Smooth muscle cell (in vitro differentiated cells): ENCODE measurements around the gene LYPD6. TPM values are rescaled to one million over a fixed set of nuclear protein-coding genes. Genes with fewer than 3 reads are reported as not detected.
A peak's percentile ranks its signal among the peaks of the same experiment; 100 is the strongest.

Experiments
- DNase-seq: peaks from one replicate; lab custom pipeline; 2025; ENCODE audit not compliant: unreplicated experiment; lab: John Stamatoyannopoulos, UW
- H2AFZ ChIP-seq: fragments of 200-600 bp; sonication (generic); 2 replicates; pipeline ENCODE4 v1.6.0; 2016; ENCODE audit warnings: antibody characterized with exemption, low read depth, mild to moderate bottlenecking
- H3F3A ChIP-seq: fragments of 200-600 bp; sonication (generic); 2 replicates; pipeline ENCODE4 v1.6.0; 2017; ENCODE audit warnings: antibody characterized with exemption, low read depth
- H3K27ac ChIP-seq: fragments of 200-600 bp; sonication (generic); 2 replicates; pipeline ENCODE4 v1.5.1; 2016; ENCODE audit warnings: low read depth, mild to moderate bottlenecking
- H3K27me3 ChIP-seq: fragments of 200-600 bp; sonication (generic); 2 replicates; pipeline ENCODE4 v1.6.1; 2016; ENCODE audit warnings: low read depth, mild to moderate bottlenecking
- H3K36me3 ChIP-seq: fragments of 200-600 bp; sonication (generic); 2 replicates; pipeline ENCODE4 v1.5.1; 2016; ENCODE audit warnings: low read depth
- H3K4me1 ChIP-seq: fragments of 200-600 bp; sonication (generic); 2 replicates; pipeline ENCODE4 v1.5.1; 2016; ENCODE audit warnings: low read depth
- H3K4me2 ChIP-seq: fragments of 200-600 bp; sonication (generic); 2 replicates; pipeline ENCODE4 v1.6.0; 2016; ENCODE audit warnings: mild to moderate bottlenecking
- H3K4me3 ChIP-seq: fragments of 200-600 bp; sonication (generic); 2 replicates; pipeline ENCODE4 v1.5.1; 2016; ENCODE audit warnings: mild to moderate bottlenecking
- H3K79me2 ChIP-seq: fragments of 200-600 bp; sonication (generic); 2 replicates; pipeline ENCODE4 v1.6.0; 2016; ENCODE audit warnings: low read depth, mild to moderate bottlenecking
- H3K9ac ChIP-seq: fragments of 200-600 bp; sonication (generic); 2 replicates; pipeline ENCODE4 v1.6.0; 2016; ENCODE audit warnings: low read depth
- H3K9me3 ChIP-seq: fragments of 200-600 bp; sonication (generic); replicated peaks from 2 replicates; pipeline ENCODE4 v1.5.1; 2016; ENCODE audit warnings: low read depth
- H4K20me1 ChIP-seq: fragments of 200-600 bp; sonication (generic); 2 replicates; pipeline ENCODE4 v1.6.0; 2016; ENCODE audit warnings: low read depth
- CTCF ChIP-seq: fragments of 200-600 bp; sonication (generic); IDR thresholded peaks from 2 replicates; pipeline ENCODE4 v1.5.1; 2017; ENCODE audit warnings: borderline replicate concordance, mild to moderate bottlenecking, antibody characterized with exemption; ENCODE audit not compliant: insufficient read depth, poor library complexity, severe bottlenecking
- WGBS: methylation state at CpG from one replicate; pipeline ENCODE4 v1.1.7; 2016; ENCODE audit warnings: low lambda C conversion rate; 5-methylcytosine and 5-hydroxymethylcytosine counted together
- polyA plus RNA-seq: library from polyadenylated mRNA; unstranded; fragments of >200 nt; fragmentation: Nextera tagmentation; extraction: Ambion mirVana; gene quantifications from 2 replicates; pipeline ENCODE4 v1.2.1, GENCODE V29; 2016
- total RNA-seq: library from RNA; depleted of rRNA; stranded (reverse); fragments of >200 nt; gene quantifications from 2 replicates; pipeline ENCODE4 v1.2.3, GENCODE V29; 2014

LYPD6 gene
- total and polyA plus RNA-seq, 2 experiments from 2014 or later = 1.6 to 9.8 TPM

- Histone ChIP-seq H3K4me1 (no peaks in the 10 kb centered on the region), H3K36me3 (no peaks in the 10 kb centered on the region), H3K4me2 (no peak overlapping the region), H3K79me2 (no peaks in the 10 kb centered on the region), H2AFZ (no peak overlapping the region), H3K9me3 (no peaks in the 10 kb centered on the region), H3K9ac (no peak overlapping the region), H3K27ac (no peak overlapping the region), H4K20me1 (no peaks in the 10 kb centered on the region), H3K27me3 (no peaks in the 10 kb centered on the region), H3F3A (peaks cover 15% of the 10 kb centered on the region), H3K4me3 (no peak overlapping the region)
- DNase-seq = no peak
- WGBS = 84% methylated on average over 2 of the region's 2 CpGs
- TF ChIP-seq CTCF = no peak
These were observed 117.9 kb downstream of the LYPD6 start for GRCh38 chr2:149448315-149448714.

GRCh38 chr2:149449017-149449416, 118.6 kb downstream of the LYPD6 start:
- Histone ChIP-seq H3K27ac (peak overlapping the region; percentile 14), H2AFZ (no peak overlapping the region), H3K9me3 (no peaks in the 10 kb centered on the region), H3F3A (peaks cover 15% of the 10 kb centered on the region), H4K20me1 (no peaks in the 10 kb centered on the region), H3K27me3 (no peaks in the 10 kb centered on the region), H3K4me1 (no peaks in the 10 kb centered on the region), H3K4me3 (no peak overlapping the region), H3K79me2 (no peaks in the 10 kb centered on the region), H3K4me2 (no peak overlapping the region), H3K36me3 (no peaks in the 10 kb centered on the region), H3K9ac (no peak overlapping the region)
- no peak for DNase-seq
- no peak for TF ChIP-seq CTCF
- WGBS = 51% methylated on average over 5 of the region's 5 CpGs

- no peaks in the 10 kb centered on the region for H3K27me3 ChIP-seq
- H3K4me3 ChIP-seq = no peak overlapping the region
- H3K27ac ChIP-seq = no peak overlapping the region
- H3K4me2 ChIP-seq = no peak overlapping the region
- H3K9ac ChIP-seq = no peak overlapping the region
- 62% methylated on average over 3 of the region's 3 CpGs for WGBS
- no peaks in the 10 kb centered on the region for H3K79me2 ChIP-seq
- H3K4me1 ChIP-seq = no peaks in the 10 kb centered on the region
- H3F3A ChIP-seq = no peaks in the 10 kb centered on the region
- no peaks in the 10 kb centered on the region for H3K9me3 ChIP-seq
- H4K20me1 ChIP-seq = no peaks in the 10 kb centered on the region
- H2AFZ ChIP-seq = no peak overlapping the region
- TF ChIP-seq CTCF = no peak
- no peaks in the 10 kb centered on the region for H3K36me3 ChIP-seq
- no peak for DNase-seq
These were observed 121.2 kb downstream of the LYPD6 start for GRCh38 chr2:149451417-149452165.

GRCh38 chr2:149456285-149456684, 125.9 kb downstream of the LYPD6 start:
- DNase-seq = no peak
- H3K4me3 ChIP-seq = no peak overlapping the region

More at GRCh38 chr2:149456285-149456684, 125.9 kb downstream of the LYPD6 start:
- Histone ChIP-seq H3K9ac (no peak overlapping the region), H3K36me3 (no peaks in the 10 kb centered on the region), H2AFZ (no peak overlapping the region), H3K4me1 (no peaks in the 10 kb centered on the region), H3K27ac (no peak overlapping the region), H3K79me2 (no peaks in the 10 kb centered on the region), H4K20me1 (no peaks in the 10 kb centered on the region), H3K27me3 (no peaks in the 10 kb centered on the region), H3F3A (no peaks in the 10 kb centered on the region), H3K9me3 (peaks cover 7% of the 10 kb centered on the region), H3K4me2 (no peak overlapping the region)
- TF ChIP-seq CTCF = no peak
- WGBS = 86% methylated on average over 2 of the region's 2 CpGs
